GM15510 (cell line): ENCODE results near the gene C2CD4C.

Experiments used
- POLR2A ChIP-seq: IDR thresholded peaks from 3 replicates; pipeline ENCODE4 v1.6.1; 2011; ENCODE audit warnings: borderline replicate concordance; ENCODE audit not compliant: insufficient read length; ENCODE audit errors: extremely low read depth

Gene C2CD4C

DNA sequence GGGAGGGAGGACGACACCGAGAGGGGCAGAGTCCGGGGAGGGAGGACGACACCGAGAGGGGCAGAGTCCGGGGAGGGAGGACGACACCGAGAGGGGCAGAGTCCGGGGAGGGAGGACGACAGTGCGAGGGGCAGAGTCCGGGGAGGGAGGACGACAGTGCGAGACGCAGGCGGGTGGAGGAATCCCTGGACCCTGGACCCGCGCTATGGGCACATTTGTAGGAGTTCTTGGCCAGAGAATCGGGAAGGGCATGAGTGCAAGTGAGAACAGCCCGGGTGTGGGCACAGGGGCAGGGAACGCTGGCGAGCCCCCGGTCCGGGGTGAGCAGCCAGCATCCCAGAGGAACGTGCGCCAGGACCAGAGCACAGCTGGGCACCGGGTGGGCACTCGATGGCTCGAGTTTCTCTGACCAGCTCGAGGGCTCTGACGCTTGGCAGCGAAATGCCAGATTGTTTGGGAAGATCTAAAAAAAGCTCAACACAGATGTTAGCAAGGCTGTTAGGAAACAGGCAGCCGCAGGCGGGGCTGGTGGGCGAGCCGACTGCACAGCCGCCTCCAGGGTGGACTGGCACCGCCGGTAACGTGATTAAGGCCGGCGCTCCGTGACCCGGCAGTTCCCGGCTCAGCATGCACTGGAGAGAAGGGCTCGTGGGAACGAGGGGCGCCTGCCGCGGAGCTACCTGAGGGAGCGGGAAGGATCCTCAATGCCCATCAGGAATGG is 17.9 kb upstream of the C2CD4C start:
- no peak for TF ChIP-seq POLR2A

DNA sequence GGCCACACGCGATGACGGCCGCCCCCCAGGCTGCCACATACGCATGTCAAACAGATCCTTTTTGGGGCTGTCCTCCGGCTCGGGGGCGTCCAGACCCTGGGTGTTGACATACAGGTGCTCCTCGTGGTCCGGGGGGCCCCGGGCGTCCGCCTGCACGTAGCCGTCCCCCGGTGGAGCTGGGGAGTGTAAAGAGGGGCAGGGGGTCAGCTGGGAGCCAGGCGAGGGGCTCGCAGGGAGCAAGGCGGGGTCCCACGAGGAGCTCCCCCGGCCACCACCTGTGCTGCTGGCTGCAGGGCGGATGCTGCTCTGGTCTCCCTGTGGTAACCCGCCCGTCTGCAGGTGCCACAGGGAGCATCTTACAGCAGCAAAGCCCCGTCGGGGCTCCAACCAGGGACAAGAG is 16.1 kb upstream of the C2CD4C start:
- no peak for TF ChIP-seq POLR2A

DNA sequence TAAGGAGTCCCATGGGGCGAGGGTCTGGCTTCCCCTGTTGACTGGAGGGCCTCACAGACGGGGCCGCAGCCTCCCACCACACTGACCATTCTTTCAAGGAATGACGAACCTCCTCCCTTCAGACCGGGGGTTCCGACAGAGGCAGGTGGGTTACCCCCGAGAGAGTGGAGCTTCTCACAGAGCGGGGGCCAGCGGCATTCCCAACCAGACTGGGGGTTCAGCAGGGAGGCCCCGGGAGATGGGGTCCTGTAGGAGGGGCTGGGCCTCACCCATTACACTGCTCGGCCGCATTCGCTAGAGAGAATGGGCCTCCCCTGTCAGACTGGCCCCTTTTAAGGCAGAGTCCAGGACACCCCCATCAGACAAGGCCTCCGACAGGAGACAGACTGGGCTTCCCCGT is 15.6 kb upstream of the C2CD4C start:
- TF ChIP-seq POLR2A, result no peak

DNA sequence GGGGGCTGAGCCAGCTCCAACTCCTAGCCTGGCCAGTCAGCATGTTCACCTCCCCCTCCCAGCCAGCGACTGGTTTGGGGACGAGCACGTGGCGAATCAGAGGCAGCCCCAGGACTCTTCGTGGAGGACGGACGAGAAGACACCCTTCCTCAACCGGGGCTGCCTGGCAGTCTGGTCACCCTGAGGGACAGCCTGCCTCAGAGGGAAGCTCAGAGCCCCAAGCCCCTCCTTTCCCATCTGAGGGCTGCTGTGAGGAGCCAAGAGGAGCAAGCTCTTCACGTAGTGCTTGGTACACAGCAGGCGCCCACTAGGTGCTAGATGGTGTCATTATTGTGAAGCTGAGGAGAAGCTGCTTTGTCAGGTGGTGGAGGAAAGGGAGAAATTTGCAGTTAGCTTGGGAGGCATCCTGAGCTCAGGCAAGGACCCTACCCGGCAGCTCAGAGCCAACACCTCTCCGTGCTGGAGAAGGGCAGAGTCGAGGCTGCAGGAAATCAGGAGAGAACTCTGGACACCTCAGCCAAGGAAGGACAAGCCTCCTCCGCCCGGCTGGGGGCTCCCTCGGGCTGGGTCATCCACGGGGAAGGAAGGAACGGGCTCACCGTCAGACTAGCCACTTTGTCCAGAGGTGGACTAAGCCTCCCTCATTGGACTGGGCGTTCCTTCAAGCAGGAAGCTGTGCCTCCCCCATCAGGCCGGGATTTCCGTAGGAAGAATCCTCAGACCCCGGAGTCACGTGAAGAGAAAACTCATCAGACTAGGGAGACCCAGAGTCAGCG is 14.9 kb upstream of the C2CD4C start:
- TF ChIP-seq POLR2A, result no peak

DNA sequence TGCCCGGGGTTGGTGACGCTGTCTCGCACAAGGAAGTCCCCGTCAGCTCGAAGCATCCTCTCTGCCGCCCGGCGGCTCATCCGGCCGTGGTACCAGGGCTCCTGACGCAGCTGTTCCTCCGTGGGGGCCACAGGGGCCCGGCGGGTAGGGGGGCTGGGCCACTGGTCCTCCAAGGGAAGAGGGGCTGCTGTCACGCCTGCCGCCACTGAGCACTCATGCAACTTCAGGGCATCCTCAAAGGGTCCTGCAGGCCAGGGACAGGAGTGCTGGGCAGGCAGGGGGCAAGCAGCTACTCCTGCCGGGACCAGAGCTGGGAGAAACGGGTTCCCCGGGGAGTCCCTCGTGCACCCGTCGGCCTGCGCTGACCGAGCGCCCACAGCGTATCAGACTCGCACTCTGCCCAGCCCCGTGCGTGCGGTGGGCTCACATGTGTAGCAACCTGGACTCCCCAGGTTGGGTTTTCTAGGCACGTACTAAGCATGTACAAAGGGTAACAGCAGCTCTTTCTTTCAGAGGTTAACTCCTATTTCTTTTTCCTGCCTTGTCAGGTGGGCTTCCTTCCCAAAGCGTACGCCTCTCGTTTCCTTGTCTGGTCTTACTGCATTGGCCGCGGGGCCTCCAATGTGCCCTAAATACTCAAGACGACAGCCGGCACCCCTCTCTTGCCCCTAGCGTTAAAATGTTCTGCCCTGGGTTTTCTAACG is 13.4 kb upstream of the C2CD4C start:
- TF ChIP-seq POLR2A, result no peak

DNA sequence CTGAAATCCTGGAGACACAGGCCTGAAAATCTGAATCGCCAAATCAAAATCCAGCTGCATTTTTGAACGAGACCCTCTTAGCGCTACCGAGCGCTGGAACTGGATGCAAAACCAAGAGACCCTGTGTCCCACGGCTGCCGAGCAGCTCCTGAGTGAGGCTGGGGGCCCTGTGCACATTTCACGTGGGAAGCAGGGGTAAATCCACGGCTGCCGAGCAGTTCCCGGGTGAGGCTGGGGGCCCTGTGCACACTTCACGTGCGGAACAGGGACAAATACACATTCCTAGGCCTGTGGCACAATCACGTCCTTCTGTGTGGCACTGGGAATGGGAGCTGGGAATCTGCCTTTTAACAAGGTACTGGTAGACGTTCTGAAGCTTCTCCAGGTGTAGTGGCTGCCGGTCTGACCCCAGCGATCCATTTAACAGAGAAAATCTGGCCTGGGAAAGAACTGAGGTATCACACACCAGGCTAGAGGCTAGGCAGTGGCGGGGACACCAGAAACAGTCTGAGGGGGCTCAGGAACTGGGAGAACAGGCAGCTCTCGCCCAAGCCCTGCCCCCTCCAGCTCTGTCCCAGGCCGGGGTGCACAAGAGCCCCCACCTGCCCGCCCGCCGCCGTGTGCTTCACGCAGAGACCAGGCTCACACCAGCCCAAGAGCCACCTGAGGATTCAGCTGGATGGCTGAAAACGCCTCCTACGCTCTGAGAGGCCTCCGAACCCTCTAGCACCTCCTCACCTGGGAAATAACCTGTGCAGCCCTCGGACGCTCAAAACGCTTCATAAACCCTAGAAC is 11.0 kb upstream of the C2CD4C start:
- TF ChIP-seq POLR2A, result no peak

DNA sequence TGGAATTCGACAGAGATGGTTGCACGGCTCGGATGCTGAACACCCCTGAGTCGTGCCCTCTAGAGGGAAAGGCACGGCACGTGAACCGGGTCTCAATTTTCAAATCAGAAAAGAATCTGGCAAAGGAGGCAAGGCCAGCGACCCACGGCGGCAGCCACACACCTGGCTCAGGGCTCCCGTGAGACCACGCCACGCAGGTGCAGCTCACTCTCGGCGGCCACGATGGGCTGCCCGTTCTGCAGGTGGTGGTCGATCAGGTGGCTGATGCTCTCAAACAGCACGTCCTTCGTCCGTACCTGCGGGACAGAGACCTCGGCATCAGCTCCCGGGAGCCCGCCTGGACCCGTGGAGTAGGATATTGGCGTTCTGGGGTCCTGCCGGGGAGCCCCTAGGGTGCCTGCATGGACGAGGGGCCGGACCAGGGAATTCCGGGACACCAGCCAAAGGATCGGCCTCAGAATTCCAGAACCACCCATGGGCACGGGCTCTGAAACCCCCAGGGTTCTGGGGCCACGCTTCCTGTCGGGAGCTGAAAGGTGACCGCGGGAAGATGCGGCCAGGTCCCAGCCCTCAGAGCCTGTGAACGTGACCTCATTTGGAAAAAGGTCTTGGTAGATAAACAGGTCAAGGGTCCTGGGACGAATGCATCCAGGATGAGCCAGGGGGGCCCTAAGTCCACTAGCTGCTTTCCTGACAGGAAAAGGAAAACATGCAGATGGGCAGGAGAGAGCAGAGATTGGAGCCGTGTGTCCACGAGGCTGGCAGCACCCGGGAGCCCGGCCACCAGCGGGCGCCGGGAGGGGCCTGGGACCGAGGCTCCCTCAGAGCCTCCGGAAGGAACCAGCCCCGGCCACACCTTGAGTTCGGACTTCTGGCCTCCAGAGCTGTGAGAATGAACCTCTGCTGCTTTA is 10.1 kb upstream of the C2CD4C start:
- no peak for TF ChIP-seq POLR2A

DNA sequence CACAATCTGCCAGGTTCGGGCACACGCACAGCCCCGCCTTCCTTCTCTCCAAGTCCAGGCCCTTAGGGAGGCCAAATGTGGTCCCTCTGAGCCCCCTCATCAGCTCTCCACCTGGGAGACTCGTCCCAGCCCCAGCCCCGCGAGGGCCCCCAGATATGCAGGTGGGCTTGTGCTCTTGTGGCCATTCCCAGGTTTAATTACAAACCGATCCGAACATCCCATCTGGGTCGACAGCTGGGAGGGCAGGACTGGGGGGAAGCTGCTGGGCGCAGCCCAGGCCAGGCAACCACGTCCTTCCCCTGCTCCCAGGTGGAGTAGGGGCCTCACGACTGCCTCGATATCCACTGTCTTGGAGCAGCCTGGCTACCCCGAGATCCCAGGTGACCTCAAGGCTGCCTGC is 7.5 kb upstream of the C2CD4C start:
- TF ChIP-seq POLR2A, result no peak

DNA sequence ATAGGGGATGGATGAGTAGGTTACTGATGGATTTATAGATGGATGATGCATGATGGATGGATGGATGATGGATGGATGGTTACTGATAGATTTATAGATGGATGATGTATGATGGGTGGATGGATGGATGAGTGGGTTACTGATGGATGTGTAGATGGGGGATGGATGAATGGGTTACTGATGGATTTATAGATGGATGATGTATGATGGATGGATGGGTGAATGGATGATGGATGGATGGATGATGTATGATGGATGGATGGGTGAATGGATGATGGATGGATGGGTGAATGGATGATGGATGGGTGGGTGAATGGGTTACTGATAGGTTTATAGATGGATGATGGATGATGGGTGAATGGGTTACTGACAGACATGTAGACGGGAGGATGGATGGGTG is 6.3 kb upstream of the C2CD4C start:
- no peak for TF ChIP-seq POLR2A

DNA sequence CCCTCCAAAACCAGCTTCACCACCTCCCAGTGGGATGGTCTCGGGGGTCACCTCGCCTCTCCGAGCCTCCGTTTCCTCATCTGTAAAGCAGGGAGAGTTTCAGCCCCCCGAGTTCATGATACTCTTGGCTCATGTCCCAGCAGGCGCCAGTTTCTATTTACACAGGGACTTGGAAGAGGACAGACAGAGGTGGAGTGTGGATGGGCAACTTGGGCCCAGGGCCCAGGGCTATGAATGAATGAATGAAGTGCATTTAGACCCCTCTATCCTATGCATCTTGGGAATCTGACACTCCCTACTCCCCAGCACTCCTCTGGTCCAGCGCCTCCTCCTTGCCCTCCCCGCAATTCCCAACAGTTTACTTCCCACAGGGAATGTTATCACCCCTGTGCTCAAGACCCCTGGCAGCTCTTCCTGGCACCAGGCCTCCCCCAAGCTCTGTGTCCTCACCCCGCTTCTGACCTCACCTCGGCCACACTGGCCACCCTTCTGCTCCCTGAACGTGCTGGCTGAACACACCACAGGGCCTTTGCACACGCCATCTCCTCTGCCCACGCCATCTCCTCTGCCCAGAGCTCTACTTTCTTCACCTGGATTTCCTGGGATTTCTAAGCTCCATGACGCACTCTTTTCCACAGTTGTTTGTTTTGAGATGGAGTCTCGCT is 4.9 kb upstream of the C2CD4C start:
- TF ChIP-seq POLR2A, result no peak

DNA sequence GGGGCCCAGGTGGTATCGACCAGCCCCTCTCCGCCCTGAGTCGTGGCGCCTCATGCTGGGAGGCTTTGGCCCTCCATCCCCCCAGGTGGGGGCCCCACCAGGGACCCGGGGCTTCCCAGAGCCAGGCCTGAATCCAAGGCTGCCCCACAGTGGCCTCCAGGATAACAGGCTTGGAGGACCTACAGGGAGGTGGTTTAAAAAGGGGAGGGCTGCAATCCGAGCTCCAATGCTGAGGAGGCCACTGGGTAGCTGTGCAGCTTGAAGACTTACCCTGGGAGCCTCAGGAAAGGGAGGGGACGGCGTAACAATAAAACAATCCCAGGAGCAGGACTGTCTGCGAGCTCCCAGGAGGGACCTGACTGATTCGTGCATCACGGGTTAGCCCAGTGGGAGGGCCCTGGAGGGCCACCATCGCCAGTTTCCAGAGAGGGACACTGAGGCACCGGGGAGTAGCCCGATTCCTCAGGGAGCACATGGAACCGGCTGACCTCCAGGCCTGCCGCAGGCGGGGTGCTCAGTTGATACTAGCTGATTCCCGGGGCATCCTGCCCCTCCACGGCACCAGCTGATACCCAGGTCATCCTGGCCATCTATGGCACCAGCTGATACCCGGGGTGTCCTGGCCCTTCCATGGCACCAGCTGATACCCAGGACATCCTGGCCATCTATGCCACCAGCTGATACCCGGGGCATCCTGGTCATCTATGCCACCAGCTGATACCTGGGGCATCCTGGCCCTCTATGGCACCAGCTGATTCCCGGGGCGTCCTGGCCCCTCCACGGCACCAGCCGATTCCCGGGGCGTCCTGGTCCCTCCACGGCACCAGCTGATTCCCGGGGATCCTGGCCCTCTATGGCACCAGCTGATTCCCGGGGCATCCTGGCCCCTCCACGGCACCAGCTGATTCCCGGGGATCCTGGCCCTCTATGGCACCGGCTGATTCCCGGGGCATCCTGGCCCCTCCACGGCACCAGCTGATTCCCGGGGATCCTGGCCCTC is 3.7 kb upstream of the C2CD4C start:
- TF ChIP-seq POLR2A, result no peak

DNA sequence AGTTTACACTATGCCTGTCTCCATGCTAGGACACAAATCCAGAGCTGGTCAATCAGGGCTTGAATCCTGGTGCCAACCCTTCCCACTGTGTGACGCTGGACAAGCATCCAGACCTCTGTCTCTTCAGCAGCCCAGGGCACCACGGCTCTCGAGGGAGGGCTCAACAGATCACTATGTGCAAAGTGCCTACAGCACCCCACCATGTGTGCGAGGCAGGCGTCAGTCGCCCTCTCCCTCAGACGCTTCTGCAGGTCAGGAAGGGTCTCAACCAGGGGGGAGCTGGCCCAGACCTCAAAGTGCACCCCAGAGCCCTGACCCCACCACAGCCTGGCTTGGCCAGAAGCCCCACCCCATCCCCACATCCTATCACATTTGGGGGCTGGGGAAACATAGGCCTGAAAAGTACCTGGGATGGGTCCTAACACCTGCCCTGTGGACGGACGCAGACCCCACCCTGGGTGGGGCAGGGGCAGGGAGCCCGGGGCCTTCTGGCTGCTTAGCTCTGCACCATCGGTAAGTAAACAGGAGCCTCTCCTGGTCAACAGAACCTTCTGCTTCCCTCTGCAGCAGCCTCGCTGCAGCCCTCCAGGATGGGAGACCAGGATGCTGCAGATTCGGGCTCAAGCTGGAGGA is 2.9 kb upstream of the C2CD4C start:
- no peak for TF ChIP-seq POLR2A
